CD4-positive, alpha-beta T cell treated with Interleukin-17A for 1 hour (primary cell): Measurements from ENCODE around the gene NCR3LG1.

ENCODE experiments used
- DNase-seq: peaks from one replicate; pipeline ENCODE4 v3.0.0-alpha.2; 2020

Gene NCR3LG1, protein sequence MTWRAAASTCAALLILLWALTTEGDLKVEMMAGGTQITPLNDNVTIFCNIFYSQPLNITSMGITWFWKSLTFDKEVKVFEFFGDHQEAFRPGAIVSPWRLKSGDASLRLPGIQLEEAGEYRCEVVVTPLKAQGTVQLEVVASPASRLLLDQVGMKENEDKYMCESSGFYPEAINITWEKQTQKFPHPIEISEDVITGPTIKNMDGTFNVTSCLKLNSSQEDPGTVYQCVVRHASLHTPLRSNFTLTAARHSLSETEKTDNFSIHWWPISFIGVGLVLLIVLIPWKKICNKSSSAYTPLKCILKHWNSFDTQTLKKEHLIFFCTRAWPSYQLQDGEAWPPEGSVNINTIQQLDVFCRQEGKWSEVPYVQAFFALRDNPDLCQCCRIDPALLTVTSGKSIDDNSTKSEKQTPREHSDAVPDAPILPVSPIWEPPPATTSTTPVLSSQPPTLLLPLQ

DNA sequence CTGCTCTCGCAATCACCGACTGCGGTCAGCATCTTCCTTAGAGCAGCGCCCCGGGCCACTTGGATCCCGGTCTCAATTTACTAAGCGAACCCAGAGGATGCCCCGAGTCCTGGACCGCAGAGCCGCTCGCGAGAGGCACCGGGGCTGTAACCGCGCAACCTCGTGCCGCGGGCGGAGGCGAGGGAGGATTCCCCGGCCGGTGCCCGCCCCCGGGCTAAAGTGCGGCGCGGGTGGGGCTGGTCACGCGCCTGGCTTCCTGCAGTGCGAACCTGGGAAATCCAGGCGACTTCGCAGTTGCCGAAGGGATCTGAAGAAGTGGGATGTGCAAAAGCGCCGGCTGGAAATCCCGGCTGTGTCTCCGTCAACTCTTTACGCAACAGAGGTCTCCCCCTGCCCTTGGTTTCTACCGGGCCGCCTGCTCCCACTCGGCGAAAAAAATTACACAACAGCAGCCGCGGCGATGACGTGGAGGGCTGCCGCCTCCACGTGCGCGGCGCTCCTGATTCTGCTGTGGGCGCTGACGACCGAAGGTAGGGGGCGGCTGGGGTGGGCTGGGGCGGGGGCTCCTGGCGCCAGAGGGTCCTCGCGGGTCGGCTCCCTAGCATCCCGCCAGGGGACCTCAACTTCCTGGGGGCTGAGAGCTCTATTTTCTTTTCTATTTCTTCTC, at the start of gene NCR3LG1:
Gene NCR3LG1 (plus strand): TSS at position 291 of the 667 bp plus-strand sequence. CDS start 170 bp downstream, at position 461.
- DNase-seq: peak; percentile 72

DNA sequence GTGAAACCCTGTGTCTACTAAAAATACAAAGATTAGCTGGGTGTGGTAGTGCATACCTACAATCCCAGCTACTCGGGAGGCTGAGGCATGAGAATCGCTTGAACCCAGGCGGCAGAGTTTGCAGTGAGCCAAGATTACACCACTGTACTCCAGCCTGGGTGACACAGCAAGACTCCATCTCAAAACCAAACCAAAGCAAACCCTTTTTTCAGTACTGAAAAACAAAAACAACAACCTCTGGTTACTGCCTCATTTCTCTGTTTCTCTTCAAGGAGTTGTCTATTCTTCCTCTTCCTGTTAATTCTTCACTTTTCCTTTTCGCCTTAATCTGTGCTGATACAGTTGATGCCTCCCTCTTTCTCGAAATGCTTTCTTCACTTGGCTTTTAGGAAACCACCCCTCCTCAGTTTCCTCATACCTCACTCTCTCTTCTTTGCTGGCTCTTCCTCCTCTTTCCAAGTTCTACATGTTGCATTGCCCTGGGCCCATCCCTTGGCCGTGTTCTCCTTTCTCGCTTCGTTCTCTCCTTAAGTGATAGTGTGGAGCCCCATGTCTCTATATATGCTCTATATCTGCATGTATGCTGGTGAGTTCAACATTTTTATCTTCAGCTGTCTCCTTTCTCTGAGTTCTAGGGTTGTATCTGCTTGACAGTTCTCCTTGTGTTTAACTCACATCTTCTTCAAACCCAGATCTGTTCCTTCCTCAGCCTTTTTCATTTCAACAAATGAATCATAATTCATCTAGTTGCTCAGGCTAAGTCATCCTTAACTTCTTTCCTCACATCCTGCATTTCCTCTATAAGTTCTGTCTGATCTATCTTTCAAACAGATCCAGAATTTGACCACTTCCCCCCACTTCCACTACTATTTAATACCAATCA, 38.0 kb upstream of the NCR3LG1 start:
- DNase-seq: no peak

DNA sequence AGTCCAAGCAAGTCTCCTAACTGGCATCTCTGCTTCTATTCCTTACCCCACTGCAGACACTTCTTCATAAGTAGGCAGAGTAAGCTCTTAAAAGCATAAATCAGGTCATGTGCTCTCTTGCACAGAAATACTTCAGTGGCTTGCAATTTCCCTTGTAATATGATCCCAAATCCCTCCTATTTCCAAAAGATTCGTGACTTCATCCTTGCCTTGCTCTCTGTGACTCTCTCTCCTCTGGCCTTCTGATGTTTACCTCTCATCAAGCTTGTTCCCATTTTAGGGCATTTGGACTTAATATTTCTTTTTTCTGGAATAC, 37.4 kb upstream of the NCR3LG1 start:
- no peak for DNase-seq

DNA sequence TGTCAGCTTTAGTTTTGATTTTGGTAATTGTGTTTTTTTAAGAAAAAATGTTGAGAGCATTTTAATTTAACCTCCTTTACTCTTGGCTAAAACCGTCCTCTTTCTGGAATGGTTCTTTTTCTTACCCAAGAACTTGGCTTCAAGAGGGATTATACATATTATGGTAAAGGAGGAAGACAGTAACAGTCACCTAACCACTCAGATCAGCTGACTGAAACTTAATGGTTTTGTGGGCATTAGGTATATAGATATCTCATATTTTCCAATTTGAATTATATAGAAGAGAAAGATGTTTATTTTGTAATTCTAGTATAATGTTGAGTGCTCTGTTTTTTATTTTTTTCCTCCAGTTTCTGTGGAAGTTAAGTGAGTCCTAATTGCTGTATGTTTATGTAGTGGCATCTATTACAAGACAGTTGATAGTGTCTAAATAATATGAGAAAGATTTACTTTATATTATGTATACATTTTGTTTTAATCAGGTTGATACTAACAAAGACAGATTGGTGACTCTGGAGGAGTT, 36.6 kb upstream of the NCR3LG1 start:
- no peak for DNase-seq

DNA sequence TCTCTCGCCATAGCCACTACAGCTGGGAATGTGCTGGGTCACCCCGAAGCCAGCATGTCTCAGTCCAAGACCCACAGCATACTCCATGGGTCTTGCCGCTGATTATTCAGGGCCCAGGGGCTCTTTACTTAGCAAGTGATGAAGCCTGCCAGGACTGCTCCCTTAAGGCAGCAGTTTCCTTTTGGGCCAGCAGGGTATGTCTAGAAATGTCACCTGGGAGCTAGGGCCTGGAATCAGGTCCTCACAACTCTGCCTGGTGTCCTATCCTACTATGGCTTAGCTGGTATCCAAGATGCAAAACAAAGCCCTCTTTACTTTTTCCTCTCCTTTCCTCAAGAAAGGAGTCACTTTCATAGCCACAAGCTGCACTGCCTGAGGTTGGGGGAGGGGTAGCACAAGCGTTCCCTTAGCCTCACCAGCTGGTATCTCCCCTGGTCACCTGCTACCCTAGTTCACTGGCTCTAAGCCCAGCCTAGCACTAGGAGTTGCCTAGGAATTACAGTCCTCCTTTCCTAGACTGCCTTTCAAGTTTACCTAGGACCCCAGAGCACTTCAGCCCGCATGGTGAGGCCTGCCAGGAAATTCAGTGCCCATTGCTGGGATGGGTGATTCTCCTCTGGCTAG, 22.6 kb upstream of the NCR3LG1 start:
- no peak for DNase-seq

DNA sequence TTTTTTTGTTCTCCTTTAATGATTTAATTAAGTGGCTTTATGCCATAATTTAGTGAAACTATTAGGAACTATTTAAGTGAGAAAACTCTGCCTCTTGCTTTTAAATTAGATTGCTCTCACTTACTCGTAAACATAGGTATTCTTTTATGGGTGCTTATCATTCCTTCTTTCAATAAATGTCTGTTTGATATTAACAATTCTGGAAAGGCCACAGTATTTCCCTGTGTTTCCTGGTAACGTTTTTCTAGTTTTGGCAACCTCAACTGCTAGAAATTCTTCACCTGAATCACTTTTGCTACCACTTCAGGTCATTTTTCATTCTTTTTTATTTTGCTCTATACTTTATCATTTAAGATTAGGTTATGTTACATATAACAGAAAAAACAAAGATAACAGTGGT, 19.9 kb upstream of the NCR3LG1 start:
- DNase-seq: no peak

DNA sequence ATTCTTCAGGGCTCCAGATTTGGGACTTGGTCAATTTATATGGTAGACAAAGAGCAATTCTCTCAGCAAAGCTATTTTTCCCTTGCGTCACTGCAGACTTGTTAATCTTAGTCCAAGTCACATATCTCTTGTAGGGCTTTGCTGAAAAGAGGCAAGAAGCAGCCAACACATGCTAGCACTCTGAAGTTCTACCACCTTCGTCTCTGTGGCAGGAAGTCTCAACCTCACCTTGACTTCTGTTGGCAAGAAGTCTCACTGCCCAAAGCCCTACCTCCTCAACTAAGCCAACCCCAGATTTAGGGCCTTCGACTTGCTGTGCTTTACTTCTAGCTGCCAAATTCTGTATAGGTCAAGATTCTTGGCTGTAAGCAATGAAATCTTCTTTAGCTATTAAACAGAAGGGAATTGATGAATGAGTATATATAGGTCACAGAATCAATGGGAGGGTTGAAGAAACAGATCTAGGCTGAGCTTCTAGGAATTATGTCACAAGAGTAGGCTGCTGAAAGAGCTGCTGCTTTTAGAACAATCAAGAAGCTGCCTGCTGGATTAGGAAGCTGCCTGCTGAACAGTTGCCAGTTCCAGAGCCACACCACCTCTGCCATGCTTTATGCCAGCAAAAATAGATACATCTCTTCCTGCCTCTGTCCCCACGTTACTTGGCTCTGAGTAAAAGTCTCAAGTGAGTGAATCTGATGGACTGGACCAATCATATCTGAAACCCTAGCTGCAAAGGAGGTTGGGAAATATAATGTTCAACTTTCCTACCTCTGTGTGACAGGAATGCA, 17.6 kb upstream of the NCR3LG1 start:
- peak; percentile 29 for DNase-seq

DNA sequence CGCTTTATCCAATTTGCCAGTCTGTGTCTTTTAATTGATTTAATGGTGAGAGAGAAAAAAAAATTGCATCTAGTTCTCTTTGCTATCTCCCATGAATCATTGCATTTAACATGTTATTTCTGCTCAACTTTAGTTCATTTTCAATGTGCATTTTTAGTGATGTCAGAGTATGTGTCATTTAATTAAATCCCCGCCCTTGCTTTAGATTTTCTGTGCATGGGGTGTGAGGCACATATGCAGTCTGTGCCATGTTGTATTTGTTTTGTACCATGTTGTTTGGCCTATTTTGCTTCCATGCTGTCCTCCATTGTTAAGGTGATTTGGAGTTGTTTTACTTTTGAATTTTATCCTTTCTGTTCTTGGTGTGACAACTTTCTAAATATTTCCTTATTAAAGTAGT, 8.3 kb upstream of the NCR3LG1 start:
- no peak for DNase-seq

DNA sequence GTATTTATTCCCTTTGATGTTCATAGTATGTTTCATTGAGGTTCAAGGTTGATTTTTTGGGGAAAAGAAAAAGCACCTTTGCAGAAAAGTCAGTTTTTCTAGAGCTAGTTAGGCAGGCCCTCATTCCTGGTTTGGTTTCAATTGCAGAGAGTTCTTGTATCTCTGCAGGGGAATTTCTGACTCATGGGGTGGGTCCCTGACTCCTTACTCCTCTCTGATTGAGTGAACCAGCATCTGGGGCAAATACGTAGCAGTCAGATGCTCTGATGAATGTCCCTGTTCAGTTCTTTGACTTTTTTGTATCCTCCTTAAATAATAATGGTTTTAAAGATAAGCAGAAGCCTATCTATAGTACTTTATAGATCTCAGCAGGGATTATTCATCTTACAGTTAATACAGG, 7.7 kb upstream of the NCR3LG1 start:
- no peak for DNase-seq

DNA sequence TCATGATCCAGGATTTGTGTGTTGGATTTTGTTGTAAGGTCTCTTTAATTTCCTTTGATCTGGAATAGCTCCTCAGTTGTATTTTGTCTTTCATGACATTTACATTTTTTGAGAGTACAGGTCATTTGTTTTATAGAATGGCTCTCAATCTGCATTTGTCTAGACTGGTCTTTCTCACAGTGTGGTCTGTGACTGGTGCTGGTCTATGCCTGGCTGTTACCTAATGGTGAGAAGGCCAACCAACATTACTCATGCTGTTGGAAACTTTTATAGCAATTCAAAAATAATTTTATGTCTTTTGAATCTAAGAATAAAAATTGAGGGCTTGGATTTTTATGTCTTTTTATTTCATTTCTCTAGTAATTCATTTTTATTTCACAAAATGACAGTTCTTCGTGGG, 3.9 kb upstream of the NCR3LG1 start:
- DNase-seq: no peak

DNA sequence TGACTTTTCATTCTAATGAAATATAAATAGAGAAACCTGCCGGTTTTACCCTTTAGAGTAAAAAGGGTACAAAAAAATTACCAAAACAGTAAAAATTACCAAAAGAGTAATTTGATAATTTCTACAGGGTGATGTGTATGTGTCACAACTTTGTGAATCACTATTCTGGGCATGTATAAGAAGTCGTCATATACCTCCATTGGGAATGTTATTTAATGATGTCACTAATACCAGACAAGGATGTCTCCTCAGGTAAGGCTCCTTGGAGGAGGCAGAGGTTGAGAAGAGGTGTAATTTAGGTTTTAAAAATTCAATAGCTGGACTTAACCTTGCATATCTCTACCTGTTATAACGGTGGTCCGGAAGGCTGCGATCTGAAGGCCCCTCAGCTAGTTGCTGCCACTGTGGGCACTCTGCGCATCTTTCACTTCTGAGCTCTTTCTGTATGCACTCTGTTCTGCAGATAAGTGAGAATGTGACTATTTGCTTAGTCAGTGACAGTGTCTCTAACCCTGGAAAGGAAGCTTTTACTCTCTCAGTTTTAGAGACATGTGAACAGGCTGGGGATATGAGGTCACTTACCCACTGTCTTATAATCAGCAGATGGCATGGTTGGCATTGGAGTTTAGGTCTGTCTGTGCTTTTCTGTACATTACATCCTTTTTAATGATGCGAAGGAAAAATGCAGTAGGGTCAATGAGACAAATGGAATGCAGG, 987 bp upstream of the NCR3LG1 start:
- no peak for DNase-seq

DNA sequence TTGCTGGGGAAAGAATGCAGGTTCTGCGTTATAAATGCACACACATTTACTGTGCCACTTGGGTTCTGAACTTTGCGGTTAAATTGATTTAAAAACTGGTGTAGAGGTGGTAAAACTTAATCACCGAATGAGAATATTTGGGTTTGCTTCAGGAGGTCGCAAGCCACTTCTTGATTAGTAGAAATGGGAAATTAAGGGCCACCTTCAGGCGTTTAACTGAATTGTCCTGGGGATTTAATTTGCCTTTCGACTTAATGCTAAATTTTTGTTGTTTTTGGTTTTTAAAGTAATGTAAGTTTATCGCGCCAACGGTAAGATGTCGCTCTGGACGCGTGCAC, 459 bp upstream of the NCR3LG1 start:
- no peak for DNase-seq

DNA sequence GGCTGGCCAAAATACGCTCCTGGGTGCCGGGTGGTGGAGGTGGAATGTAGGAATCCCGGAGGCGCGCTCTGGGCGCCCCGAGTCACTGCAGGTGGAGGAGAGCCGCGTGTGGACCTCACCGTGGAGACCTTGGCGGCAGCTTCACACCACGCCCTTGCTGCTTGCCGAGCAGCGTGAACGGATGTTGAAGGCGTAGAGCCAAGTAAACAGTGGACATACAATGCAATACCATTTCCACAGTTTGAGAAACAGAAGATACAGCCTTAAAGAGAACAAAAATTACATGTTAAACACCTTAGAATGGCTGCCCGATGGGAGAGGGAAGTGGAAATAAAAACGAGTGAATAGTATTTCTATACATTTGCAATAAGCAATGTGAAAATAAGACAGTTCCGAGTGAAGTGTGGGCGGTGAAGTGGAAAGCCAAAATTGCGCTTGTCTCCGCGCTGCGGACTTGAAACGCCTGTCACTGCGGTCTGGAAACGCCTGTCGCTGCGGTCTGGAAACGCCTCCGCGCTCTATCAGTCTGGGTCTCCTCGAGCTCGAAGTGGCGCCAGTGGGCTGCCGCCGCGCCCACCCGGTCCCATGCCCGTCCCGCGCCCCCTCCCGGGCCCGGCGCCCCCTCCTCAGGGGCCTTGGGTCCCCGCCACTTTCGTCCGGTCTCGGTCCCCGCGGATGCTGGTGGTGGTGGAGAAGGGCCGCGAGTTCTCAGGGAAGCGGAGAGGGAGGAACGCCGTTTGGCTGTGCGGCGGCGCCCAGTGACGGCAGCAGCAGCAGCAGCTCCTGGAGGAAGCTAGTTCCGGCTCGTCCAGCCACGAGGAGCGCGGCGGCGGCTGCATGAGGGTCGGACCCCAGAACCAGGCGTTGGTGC, 1.6 kb downstream of the NCR3LG1 start:
- DNase-seq: peak; percentile 49

DNA sequence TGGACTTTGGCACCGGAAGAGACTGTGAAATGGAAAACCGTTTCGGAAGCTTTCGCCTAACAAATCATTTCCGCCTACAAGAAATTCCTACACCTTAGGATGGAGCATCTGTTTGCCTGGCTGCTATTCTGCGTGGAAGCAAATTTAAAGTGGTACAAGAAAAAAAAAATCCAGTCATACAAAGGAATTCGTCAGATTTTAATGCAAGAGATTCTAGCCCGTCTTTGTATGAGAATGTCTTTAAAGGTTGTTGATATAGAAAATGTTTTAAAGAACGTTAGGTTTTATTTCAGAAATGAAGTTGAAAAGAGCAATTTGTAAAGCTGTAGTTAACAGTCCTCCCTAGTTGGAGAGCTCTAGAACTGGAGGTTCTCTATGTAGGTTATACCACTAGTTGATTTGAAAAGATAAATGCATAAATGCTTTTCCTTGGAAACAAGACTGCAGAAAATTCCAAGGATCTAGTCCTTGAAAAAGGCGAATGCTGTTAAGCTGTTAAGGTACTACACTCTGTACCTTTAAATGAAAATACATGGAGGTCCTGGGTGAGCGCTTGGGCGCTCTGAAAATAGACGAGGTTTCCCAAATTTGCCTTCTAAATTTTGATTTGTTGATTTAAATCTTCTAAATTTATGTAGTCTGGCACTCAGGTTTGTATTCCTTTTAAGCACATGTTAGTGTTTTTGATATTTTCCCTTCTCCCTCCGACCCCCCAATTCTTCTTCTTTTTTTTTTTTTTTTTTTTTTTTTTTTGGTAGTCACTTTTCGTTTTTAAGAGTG, 2.4 kb downstream of the NCR3LG1 start:
- no peak for DNase-seq

DNA sequence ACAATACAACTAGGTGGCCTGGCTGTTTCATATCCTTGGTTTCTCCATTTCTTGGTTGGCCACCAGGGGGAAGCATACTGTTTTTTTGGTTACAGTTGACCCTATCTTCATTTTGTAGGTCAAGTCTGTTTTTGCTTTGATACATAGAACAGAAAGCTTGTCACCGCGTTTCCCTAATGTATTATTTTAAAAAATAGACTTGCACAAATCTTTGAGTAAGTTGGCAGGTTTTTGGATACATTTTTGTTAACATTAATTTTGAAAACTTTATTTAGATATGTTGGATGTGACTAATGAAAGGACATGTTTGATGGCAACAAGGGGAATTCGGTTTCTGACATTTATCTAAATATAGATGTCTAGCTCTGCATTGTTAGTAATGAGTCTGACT, 3.0 kb downstream of the NCR3LG1 start:
- peak; percentile 82 for DNase-seq

DNA sequence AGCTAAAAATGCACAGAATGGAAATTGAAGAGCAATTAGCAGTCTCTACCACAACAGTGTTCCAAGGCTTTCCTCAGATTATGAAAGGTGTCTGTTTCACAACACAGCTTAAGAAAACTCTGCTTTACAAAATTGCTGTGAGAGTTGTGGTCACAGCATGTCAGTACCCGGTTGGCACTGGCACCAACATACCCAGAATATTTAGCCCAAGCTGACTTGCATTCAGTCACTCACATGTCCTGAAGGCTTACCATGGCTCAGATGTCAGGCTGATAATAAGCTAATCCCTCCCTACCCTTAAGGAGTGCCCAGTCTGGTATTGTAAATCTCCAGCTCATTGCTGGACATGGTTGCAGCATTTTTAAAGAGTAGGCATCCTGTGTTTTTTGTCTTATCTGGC, 14.9 kb downstream of the NCR3LG1 start:
- no peak for DNase-seq

DNA sequence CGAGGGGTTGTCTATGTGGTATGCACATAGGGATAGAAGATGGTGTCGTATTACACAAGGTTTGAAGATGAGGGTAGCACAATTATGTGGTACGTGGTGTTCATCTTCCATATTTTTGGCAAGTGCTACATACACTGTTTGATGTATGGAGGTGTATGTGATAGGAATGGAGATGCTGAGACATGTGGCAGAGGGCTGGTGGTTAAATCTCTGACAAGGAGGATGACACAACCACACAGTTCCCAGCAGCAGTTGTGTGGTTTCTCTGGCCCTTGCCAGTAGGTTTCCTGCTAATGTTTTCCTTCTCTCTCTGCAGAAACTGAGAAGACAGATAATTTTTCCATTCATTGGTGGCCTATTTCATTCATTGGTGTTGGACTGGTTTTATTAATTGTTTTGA, 17.0 kb downstream of the NCR3LG1 start:
- DNase-seq: no peak

DNA sequence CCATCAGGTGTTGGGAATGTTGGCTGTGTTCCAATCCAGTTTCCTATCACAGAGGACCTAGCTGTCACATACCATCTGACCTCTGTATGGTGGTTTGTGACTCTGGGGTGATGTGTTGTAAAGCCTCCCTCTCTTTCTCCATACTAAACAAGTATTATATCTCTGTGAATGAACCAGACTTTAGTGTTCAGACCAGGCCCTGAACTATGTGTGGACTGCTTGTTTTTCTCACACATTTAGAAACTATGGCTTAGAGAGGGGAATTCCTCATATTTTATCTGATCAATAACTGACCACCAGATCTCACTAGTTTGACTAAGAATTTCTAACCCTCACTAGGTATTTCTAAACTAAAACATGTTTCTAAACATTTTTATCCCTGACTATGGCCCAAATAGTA, 17.5 kb downstream of the NCR3LG1 start:
- DNase-seq: no peak

DNA sequence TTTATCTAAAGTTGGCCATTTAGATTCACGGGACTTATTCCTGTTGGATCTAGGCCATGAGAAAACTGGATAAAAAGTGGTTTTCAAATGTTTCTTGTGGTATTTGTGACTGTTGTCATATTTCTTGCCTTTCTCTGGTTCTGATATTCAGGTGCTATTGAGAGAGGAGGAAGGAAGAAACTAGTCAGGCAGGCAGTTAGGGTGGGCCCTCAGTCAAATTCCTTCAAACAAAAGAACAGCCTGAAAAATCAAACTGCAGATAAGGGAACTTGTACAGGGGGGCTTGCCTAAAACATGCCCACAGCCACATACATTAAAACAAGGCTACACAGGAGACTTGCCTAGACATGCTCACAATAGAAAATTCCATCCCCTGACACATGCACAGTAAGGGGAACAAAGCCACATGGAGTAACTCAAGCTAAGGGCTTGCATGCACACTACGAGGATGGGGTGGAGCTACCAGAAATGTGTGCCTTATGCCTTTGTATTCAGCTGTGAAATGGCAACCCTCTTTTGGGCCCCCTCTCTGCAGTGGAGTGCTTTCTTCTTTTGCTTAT, 18.2 kb downstream of the NCR3LG1 start:
- DNase-seq: no peak
